Inflammatory macrophage (primary cell): Measurements from ENCODE around the gene KIF21A.
"Not testable (repeated sequence)": the region's sequence is repeated elsewhere in the genome, so short reads cannot be mapped to it uniquely, and the experiment has no call there.

Source experiments
- DNase-seq, 2 donors: peaks; one replicate each; pipeline ENCODE4 v3.0.0-alpha.2; 2020 to 2022
- total RNA-seq, 18 experiments: gene quantifications; one replicate each; lab custom pipeline; 2026; ENCODE audit warnings: mixed read lengths in 6 of 18, inconsistent platforms in 2 of 18; lab: John Stamatoyannopoulos, UW

The KIF21A gene
- 2.3 to 27.7 (median 7.6) reads per million in 18 experiments for total RNA-seq

- DNase-seq: peak; percentile 76 to 85
Measured at GRCh38 chr12:39443081-39443928, at the start of gene KIF21A. TSS of gene KIF21A (minus strand) at chr12:39443120. CDS start at chr12:39442970, 150 bp downstream.

GRCh38 chr12:39490500-39491282 is 47.8 kb upstream of the KIF21A start:
- no peak for DNase-seq

- DNase-seq: no peak
Measured at GRCh38 chr12:39483597-39483996, 40.7 kb upstream of the KIF21A start.

GRCh38 chr12:39483042-39483441 is 40.1 kb upstream of the KIF21A start:
- DNase-seq: no peak

GRCh38 chr12:39476894-39477293 is 34.0 kb upstream of the KIF21A start:
- DNase-seq: no peak

GRCh38 chr12:39476121-39476520 is 33.2 kb upstream of the KIF21A start:
- no peak for DNase-seq

- not testable (repeated sequence) for DNase-seq
Measured at GRCh38 chr12:39475136-39475535, 32.2 kb upstream of the KIF21A start.

- DNase-seq: no peak
Measured at GRCh38 chr12:39467432-39467870, 24.5 kb upstream of the KIF21A start.

- DNase-seq: no peak
Measured at GRCh38 chr12:39464976-39465695, 22.2 kb upstream of the KIF21A start.

GRCh38 chr12:39461059-39461458 is 18.1 kb upstream of the KIF21A start:
- no peak for DNase-seq

- no peak for DNase-seq
Measured at GRCh38 chr12:39459027-39459434, 16.1 kb upstream of the KIF21A start.

- no peak for DNase-seq
Measured at GRCh38 chr12:39451977-39452376, 9.1 kb upstream of the KIF21A start.

- DNase-seq: no peak
Measured at GRCh38 chr12:39448038-39448437, 5.1 kb upstream of the KIF21A start.

GRCh38 chr12:39443929-39444209 is 949 bp upstream of the KIF21A start:
- DNase-seq: no peak

- no peak for DNase-seq
Measured at GRCh38 chr12:39442831-39443080, 164 bp downstream of the KIF21A start.

- DNase-seq: peak; percentile 30 to 55
Measured at GRCh38 chr12:39441963-39442830, 723 bp downstream of the KIF21A start.

- no peak for DNase-seq
Measured at GRCh38 chr12:39441189-39441962, 1.5 kb downstream of the KIF21A start.

- no peak for DNase-seq
Measured at GRCh38 chr12:39440781-39441180, 2.1 kb downstream of the KIF21A start.

GRCh38 chr12:39440101-39440500 is 2.8 kb downstream of the KIF21A start:
- DNase-seq: no peak

- DNase-seq: no peak
Measured at GRCh38 chr12:39435531-39435930, 7.4 kb downstream of the KIF21A start.

- DNase-seq: no peak
Measured at GRCh38 chr12:39431797-39432196, 11.1 kb downstream of the KIF21A start.
